ENCODE data around the gene TBC1D9B. TPM values are rescaled to one million over a fixed set of nuclear protein-coding genes. Genes with fewer than 3 reads are reported as not detected.

TBC1D9B gene
- total RNA-seq, 1 experiment from 2014 or later: 70.9 TPM

DNA sequence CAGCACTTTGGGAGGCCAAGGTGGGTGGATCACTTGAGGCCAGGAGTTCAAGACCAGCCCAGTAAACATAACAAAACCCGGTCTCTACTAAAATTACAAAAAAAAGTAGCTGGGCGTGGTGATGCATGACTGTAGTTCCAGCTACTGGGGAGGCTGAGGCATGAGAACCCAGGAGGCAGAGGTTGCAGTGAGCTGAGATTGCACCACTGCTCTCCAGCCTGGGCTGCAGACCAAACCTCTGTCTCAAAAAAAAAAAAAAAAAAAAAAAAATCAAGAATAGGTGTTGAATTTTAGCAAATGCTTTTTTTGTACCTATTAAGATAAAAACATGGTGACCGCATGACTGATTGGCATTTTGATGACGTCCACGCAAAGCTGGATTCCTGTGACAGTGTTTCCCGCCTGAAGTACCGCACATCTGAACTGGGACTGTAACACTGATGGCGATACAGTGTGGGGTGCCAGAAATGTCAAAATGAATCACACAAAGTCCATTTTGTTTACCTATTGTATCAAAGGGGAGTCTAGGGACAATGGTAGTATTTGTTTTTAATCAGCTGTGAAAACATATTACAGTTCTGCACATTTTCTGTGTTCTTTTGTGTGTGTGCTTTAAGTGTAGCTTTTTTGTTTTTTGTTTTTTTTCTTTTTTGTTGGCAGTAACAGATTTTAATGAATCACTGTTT is 23.2 kb upstream of the TBC1D9B start (continued):
- TF ChIP-seq, protein P1, sequence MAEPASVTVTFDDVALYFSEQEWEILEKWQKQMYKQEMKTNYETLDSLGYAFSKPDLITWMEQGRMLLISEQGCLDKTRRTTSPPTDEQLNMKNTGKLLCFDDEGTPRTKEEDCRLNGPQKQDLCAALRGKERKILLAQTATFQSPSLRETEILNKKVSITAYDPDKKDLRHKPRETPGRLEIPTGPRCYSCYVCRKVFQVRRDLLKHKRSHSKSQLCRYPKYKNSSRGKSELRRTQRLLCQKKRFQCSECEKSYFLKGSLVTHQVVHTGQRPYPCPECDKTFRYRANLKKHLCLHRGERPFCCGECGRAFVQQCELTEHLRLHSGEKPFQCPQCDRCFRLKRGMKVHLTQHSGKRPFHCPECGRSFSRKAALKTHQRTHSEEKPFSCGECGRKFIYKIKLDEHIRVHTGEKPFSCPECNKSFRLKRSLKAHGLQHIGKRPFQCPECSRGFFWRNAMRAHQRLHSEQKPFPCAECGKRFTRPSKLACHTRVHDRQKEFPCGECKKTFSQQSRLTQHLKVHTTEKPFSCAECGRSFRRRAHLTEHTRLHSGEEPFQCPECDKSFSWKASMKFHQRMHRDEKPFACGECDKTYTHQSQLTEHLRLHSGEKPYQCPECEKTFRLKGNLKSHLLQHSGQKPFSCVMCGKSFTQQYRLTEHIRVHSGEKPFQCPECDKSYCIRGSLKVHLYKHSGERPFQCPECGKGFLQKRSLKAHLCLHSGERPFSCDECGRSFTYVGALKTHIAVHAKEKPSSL (CRISPR knock-in tag; conservative IDR thresholded peaks at IDR 0.05): no peak
- TF ChIP-seq, protein P2, sequence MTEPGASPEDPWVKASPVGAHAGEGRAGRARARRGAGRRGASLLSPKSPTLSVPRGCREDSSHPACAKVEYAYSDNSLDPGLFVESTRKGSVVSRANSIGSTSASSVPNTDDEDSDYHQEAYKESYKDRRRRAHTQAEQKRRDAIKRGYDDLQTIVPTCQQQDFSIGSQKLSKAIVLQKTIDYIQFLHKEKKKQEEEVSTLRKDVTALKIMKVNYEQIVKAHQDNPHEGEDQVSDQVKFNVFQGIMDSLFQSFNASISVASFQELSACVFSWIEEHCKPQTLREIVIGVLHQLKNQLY (CRISPR knock-in tag; IDR thresholded peaks at IDR 0.05): no peak
- no peak for TF ChIP-seq GRHL2 (CRISPR knock-in tag; IDR thresholded peaks at IDR 0.05; ENCODE audit: insufficient replicate concordance, severe bottlenecking)
- no peak for TF ChIP-seq ZNF396 (CRISPR knock-in tag; IDR thresholded peaks at IDR 0.05; ENCODE audit: borderline replicate concordance)
- no peak for TF ChIP-seq ATF1 (CRISPR knock-in tag; IDR thresholded peaks at IDR 0.05)
- TF ChIP-seq FOXK1 (CRISPR knock-in tag; IDR thresholded peaks at IDR 0.05): no peak
- TF ChIP-seq ZNF317 (CRISPR knock-in tag; IDR thresholded peaks at IDR 0.05; ENCODE audit: borderline replicate concordance, low read depth): no peak
- no peak for TF ChIP-seq PRRX2 (CRISPR knock-in tag; IDR thresholded peaks at IDR 0.05)

DNA sequence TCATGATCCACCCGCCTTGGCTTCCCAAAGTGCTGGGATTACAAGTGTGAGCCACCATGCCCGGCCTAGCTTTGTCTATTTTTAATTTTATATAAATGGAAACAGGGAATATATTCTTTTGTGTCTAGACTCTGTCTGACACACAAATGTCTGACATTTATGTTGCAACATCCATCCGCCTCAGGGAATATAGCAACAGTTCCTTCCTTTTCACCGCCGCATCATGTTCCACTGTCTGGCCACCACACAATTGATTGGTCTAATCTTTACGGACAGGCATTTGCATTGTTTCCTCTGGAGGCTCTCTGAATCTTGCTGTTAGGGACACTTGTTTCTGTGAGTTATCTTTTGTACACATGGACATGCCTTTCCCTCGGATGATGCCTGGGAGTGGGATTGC is 20.1 kb upstream of the TBC1D9B start:
- CTCF ChIA-PET: no interaction called here
- TF ChIP-seq TEAD1 (CRISPR knock-in tag; IDR thresholded peaks at IDR 0.05) (no peak), TP53 (CRISPR knock-in tag; IDR thresholded peaks at IDR 0.05) (no peak), SMAD4 (CRISPR knock-in tag; IDR thresholded peaks at IDR 0.05) (no peak), ZNF423 (CRISPR knock-in tag; IDR thresholded peaks at IDR 0.05) (no peak), KAT7 (CRISPR knock-in tag; IDR thresholded peaks at IDR 0.05; ENCODE audit: borderline replicate concordance) (no peak), ZNF138 (CRISPR knock-in tag; conservative IDR thresholded peaks at IDR 0.05) (no peak)
- TF ChIP-seq, protein P3, sequence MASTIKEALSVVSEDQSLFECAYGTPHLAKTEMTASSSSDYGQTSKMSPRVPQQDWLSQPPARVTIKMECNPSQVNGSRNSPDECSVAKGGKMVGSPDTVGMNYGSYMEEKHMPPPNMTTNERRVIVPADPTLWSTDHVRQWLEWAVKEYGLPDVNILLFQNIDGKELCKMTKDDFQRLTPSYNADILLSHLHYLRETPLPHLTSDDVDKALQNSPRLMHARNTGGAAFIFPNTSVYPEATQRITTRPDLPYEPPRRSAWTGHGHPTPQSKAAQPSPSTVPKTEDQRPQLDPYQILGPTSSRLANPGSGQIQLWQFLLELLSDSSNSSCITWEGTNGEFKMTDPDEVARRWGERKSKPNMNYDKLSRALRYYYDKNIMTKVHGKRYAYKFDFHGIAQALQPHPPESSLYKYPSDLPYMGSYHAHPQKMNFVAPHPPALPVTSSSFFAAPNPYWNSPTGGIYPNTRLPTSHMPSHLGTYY (CRISPR knock-in tag; IDR thresholded peaks at IDR 0.05): no peak
- TF ChIP-seq, protein P4, sequence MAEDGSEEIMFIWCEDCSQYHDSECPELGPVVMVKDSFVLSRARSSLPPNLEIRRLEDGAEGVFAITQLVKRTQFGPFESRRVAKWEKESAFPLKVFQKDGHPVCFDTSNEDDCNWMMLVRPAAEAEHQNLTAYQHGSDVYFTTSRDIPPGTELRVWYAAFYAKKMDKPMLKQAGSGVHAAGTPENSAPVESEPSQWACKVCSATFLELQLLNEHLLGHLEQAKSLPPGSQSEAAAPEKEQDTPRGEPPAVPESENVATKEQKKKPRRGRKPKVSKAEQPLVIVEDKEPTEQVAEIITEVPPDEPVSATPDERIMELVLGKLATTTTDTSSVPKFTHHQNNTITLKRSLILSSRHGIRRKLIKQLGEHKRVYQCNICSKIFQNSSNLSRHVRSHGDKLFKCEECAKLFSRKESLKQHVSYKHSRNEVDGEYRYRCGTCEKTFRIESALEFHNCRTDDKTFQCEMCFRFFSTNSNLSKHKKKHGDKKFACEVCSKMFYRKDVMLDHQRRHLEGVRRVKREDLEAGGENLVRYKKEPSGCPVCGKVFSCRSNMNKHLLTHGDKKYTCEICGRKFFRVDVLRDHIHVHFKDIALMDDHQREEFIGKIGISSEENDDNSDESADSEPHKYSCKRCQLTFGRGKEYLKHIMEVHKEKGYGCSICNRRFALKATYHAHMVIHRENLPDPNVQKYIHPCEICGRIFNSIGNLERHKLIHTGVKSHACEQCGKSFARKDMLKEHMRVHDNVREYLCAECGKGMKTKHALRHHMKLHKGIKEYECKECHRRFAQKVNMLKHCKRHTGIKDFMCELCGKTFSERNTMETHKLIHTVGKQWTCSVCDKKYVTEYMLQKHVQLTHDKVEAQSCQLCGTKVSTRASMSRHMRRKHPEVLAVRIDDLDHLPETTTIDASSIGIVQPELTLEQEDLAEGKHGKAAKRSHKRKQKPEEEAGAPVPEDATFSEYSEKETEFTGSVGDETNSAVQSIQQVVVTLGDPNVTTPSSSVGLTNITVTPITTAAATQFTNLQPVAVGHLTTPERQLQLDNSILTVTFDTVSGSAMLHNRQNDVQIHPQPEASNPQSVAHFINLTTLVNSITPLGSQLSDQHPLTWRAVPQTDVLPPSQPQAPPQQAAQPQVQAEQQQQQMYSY (CRISPR knock-in tag; IDR thresholded peaks at IDR 0.05): no peak
- TF ChIP-seq, protein P5, sequence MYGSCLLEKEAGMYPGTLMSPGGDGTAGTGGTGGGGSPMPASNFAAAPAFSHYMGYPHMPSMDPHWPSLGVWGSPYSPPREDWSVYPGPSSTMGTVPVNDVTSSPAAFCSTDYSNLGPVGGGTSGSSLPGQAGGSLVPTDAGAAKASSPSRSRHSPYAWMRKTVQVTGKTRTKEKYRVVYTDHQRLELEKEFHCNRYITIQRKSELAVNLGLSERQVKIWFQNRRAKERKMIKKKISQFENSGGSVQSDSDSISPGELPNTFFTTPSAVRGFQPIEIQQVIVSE (CRISPR knock-in tag; IDR thresholded peaks at IDR 0.05; ENCODE audit: borderline replicate concordance): no peak
- TF ChIP-seq, protein P6, sequence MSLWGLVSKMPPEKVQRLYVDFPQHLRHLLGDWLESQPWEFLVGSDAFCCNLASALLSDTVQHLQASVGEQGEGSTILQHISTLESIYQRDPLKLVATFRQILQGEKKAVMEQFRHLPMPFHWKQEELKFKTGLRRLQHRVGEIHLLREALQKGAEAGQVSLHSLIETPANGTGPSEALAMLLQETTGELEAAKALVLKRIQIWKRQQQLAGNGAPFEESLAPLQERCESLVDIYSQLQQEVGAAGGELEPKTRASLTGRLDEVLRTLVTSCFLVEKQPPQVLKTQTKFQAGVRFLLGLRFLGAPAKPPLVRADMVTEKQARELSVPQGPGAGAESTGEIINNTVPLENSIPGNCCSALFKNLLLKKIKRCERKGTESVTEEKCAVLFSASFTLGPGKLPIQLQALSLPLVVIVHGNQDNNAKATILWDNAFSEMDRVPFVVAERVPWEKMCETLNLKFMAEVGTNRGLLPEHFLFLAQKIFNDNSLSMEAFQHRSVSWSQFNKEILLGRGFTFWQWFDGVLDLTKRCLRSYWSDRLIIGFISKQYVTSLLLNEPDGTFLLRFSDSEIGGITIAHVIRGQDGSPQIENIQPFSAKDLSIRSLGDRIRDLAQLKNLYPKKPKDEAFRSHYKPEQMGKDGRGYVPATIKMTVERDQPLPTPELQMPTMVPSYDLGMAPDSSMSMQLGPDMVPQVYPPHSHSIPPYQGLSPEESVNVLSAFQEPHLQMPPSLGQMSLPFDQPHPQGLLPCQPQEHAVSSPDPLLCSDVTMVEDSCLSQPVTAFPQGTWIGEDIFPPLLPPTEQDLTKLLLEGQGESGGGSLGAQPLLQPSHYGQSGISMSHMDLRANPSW (CRISPR knock-in tag; conservative IDR thresholded peaks at IDR 0.05; ENCODE audit: low read depth): no peak
- TF ChIP-seq, protein P7, sequence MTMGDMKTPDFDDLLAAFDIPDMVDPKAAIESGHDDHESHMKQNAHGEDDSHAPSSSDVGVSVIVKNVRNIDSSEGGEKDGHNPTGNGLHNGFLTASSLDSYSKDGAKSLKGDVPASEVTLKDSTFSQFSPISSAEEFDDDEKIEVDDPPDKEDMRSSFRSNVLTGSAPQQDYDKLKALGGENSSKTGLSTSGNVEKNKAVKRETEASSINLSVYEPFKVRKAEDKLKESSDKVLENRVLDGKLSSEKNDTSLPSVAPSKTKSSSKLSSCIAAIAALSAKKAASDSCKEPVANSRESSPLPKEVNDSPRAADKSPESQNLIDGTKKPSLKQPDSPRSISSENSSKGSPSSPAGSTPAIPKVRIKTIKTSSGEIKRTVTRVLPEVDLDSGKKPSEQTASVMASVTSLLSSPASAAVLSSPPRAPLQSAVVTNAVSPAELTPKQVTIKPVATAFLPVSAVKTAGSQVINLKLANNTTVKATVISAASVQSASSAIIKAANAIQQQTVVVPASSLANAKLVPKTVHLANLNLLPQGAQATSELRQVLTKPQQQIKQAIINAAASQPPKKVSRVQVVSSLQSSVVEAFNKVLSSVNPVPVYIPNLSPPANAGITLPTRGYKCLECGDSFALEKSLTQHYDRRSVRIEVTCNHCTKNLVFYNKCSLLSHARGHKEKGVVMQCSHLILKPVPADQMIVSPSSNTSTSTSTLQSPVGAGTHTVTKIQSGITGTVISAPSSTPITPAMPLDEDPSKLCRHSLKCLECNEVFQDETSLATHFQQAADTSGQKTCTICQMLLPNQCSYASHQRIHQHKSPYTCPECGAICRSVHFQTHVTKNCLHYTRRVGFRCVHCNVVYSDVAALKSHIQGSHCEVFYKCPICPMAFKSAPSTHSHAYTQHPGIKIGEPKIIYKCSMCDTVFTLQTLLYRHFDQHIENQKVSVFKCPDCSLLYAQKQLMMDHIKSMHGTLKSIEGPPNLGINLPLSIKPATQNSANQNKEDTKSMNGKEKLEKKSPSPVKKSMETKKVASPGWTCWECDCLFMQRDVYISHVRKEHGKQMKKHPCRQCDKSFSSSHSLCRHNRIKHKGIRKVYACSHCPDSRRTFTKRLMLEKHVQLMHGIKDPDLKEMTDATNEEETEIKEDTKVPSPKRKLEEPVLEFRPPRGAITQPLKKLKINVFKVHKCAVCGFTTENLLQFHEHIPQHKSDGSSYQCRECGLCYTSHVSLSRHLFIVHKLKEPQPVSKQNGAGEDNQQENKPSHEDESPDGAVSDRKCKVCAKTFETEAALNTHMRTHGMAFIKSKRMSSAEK (CRISPR knock-in tag; IDR thresholded peaks at IDR 0.05; ENCODE audit: borderline replicate concordance): no peak

More for the DNA sequence above, 20.1 kb upstream of the TBC1D9B start:
- H3K4me1 Mint-ChIP-seq: peaks cover 6% of the 10 kb centered on the region
- H3K9me3 Mint-ChIP-seq: peaks cover 14% of the 10 kb centered on the region; the same call in 1 of the 2 replicates
- ATAC-seq (no peak), DNase-seq (ENCODE audit: low spot score) (no peak)
- POLR2A ChIA-PET: no interaction called here
- H3K27ac Mint-ChIP-seq: no peak overlapping the region
- no peak overlapping the region for H3K4me3 Mint-ChIP-seq
- no peaks in the 10 kb centered on the region for H3K36me3 Mint-ChIP-seq
- peaks cover 3% of the 10 kb centered on the region; the same call in 1 of the 2 replicates for H3K27me3 Mint-ChIP-seq (ENCODE audit: low read depth)
